GM23338 (cell line): ENCODE data around the gene MAP1B. TPM values are rescaled to one million over a fixed set of nuclear protein-coding genes. Genes with fewer than 3 reads are reported as not detected.

Experiments
- ATAC-seq: fragments of 200-7000 bp; cut with Tn5 transposase; 3 replicates; pipeline ENCODE4 v1.9.1; 2020
- DNase-seq: peaks from one replicate; pipeline ENCODE4 v3.0.0-alpha.2; 2015; ENCODE audit warnings: low spot score
- H2AFZ ChIP-seq: fragments of 200-600 bp; sonication (generic); 2 replicates; pipeline ENCODE4 v1.8.0; 2016; ENCODE audit warnings: antibody characterized with exemption, mild to moderate bottlenecking, moderate library complexity
- H3F3A ChIP-seq: fragments of 200-600 bp; sonication (generic); replicated peaks from 2 replicates; pipeline ENCODE4 v1.8.0; 2017; ENCODE audit warnings: antibody characterized with exemption, mixed run types, low read depth
- H3K27ac ChIP-seq: fragments of 200-600 bp; sonication (generic); 2 replicates; pipeline ENCODE4 v1.6.1; 2016; ENCODE audit warnings: low read depth
- H3K27me3 ChIP-seq: fragments of 200-600 bp; sonication (generic); 2 replicates; pipeline ENCODE4 v1.8.0; 2016; ENCODE audit warnings: mild to moderate bottlenecking, mixed run types, moderate library complexity; ENCODE audit not compliant: insufficient read depth
- H3K36me3 ChIP-seq: fragments of 200-600 bp; sonication (generic); 2 replicates; pipeline ENCODE4 v1.8.0; 2016; ENCODE audit warnings: mild to moderate bottlenecking; ENCODE audit not compliant: insufficient read depth
- H3K4me1 ChIP-seq: fragments of 200-600 bp; sonication (generic); 2 replicates; pipeline ENCODE4 v1.8.0; 2016; ENCODE audit warnings: mild to moderate bottlenecking, moderate library complexity; ENCODE audit not compliant: insufficient read depth
- H3K4me2 ChIP-seq: fragments of 200-600 bp; sonication (generic); 2 replicates; pipeline ENCODE4 v1.7.1; 2017; ENCODE audit warnings: mixed run types
- H3K4me3 ChIP-seq: fragments of 200-600 bp; sonication (generic); 2 replicates; pipeline ENCODE4 v1.6.1; 2016; ENCODE audit warnings: mixed run types
- H3K79me2 ChIP-seq: fragments of 200-600 bp; sonication (generic); replicated peaks from 2 replicates; pipeline ENCODE4 v1.8.0; 2017; ENCODE audit warnings: mild to moderate bottlenecking; ENCODE audit not compliant: insufficient read depth
- H3K9me2 ChIP-seq: fragments of 200-600 bp; sonication (generic); 2 replicates; pipeline ENCODE4 v1.8.0; 2017; ENCODE audit not compliant: insufficient read depth
- H4K20me1 ChIP-seq: fragments of 200-600 bp; sonication (generic); replicated peaks from 2 replicates; pipeline ENCODE4 v1.8.0; 2017; ENCODE audit warnings: mild to moderate bottlenecking; ENCODE audit not compliant: insufficient read depth
- H3K27ac Mint-ChIP-seq: 2 replicates; pipeline ENCODE4 v1.8.0; 2020; ENCODE audit warnings: inconsistent platforms, mild to moderate bottlenecking, moderate library complexity, mixed read lengths
- H3K27me3 Mint-ChIP-seq: 3 replicates; pipeline ENCODE4 v1.8.0; 2022; ENCODE audit warnings: low read depth, mild to moderate bottlenecking, moderate library complexity, mixed read lengths, inconsistent platforms; ENCODE audit not compliant: insufficient read depth, poor library complexity
- H3K36me3 Mint-ChIP-seq: 3 replicates; pipeline ENCODE4 v1.8.0; 2021; ENCODE audit warnings: low read depth, mild to moderate bottlenecking, inconsistent platforms, moderate library complexity, mixed read lengths
- H3K4me1 Mint-ChIP-seq: 3 replicates; pipeline ENCODE4 v1.8.0; 2020; ENCODE audit warnings: mild to moderate bottlenecking, inconsistent platforms, mixed read lengths
- H3K4me3 Mint-ChIP-seq: 3 replicates; pipeline ENCODE4 v1.8.0; 2021; ENCODE audit warnings: moderate library complexity, mild to moderate bottlenecking, inconsistent platforms, mixed read lengths
- H3K9me3 Mint-ChIP-seq: 3 replicates; pipeline ENCODE4 v1.8.0; 2020; ENCODE audit warnings: moderate library complexity, mild to moderate bottlenecking, inconsistent platforms, mixed read lengths
- CREB1 ChIP-seq: fragments of 250-450 bp; sonication (Bioruptor Pico); IDR thresholded peaks from 2 replicates; pipeline ENCODE4 v1.5.0; 2020; ENCODE audit warnings: low read depth, mild to moderate bottlenecking, moderate library complexity
- CTCF ChIP-seq, 2 experiments: fragments of 200-600 bp in 1 of 2; sonication (generic) in 1 of 2; conservative IDR thresholded peaks; 2 replicates each; pipeline versions ENCODE4 v1.5.1 to v1.6.1; 2016 to 2017; ENCODE audit warnings: antibody characterized with exemption in 2 of 2, low read depth in 2 of 2, mild to moderate bottlenecking in 2 of 2, moderate library complexity in 1 of 2
- ETS1 ChIP-seq: IDR thresholded peaks from 2 replicates; pipeline ENCODE4 v1.6.1; 2016; ENCODE audit warnings: antibody characterized with exemption
- EZH2phosphoT487 ChIP-seq: fragments of 200-600 bp; sonication (generic); IDR thresholded peaks from one replicate; pipeline ENCODE4 v1.8.1; 2018; ENCODE audit warnings: antibody characterized with exemption; ENCODE audit not compliant: unreplicated experiment
- JUNB ChIP-seq: IDR thresholded peaks from one replicate; pipeline ENCODE4 v1.6.1; 2016; ENCODE audit warnings: antibody characterized with exemption; ENCODE audit not compliant: unreplicated experiment
- POLR2AphosphoS5 ChIP-seq: IDR thresholded peaks from 2 replicates; pipeline ENCODE4 v1.6.1; 2016; ENCODE audit warnings: antibody characterized with exemption, low read depth
- ZNF462 ChIP-seq: fragments of 250-450 bp; sonication (Bioruptor Pico); IDR thresholded peaks from 2 replicates; pipeline ENCODE4 v1.5.0; 2020; ENCODE audit warnings: mild to moderate bottlenecking, moderate library complexity
- polyA plus RNA-seq: library from polyadenylated mRNA; unstranded; fragments of >200 nt; fragmentation: Nextera tagmentation; extraction: Ambion mirVana; gene quantifications from 2 replicates; pipeline ENCODE4 v1.2.1, GENCODE V29; 2016
- total RNA-seq: library from RNA; depleted of rRNA; stranded (reverse); fragments of >200 nt; shearing (Covaris generic); gene quantifications from 2 replicates; pipeline ENCODE4 v1.2.3, GENCODE V29; 2014

The MAP1B gene
- total and polyA plus RNA-seq, 2 experiments from 2014 or later: 148 to 263 TPM

- no peak for TF ChIP-seq ZNF462 (CRISPR knock-in tag)
These were observed 65.5 kb downstream of the MAP1B start (continued) for GRCh38 chr5:72172786-72173185.

GRCh38 chr5:72177538-72177937, 70.3 kb downstream of the MAP1B start:
- H3K36me3 Mint-ChIP-seq: peaks cover 8% of the 10 kb centered on the region; the same call in 1 of the 3 replicates
- no peaks in the 10 kb centered on the region for H3K27me3 Mint-ChIP-seq
- Histone ChIP-seq H2AFZ (no peak overlapping the region), H4K20me1 (peaks cover 5% of the 10 kb centered on the region; the same call in 1 of the 2 replicates), H3K79me2 (peaks cover 43% of the 10 kb centered on the region), H3K9me2 (peaks cover 3% of the 10 kb centered on the region; the same call in 1 of the 2 replicates), H3K27me3 (no peaks in the 10 kb centered on the region), H3K4me2 (no peak overlapping the region), H3K27ac (0 out of 2 replicates have a peak overlapping the region, but pooled peaks have one; percentile 59), H3K4me3 (no peak overlapping the region), H3K36me3 (no peaks in the 10 kb centered on the region), H3K4me1 (peaks cover 23% of the 10 kb centered on the region), H3F3A (no peaks in the 10 kb centered on the region)
- no peak overlapping the region for H3K4me3 Mint-ChIP-seq
- ATAC-seq (no peak), DNase-seq (no peak)
- no peak for TF ChIP-seq POLR2AphosphoS5
- no peak for TF ChIP-seq CTCF (conservative IDR thresholded peaks at IDR 0.05; ENCODE audit: low read depth in 2 of 2)
- no peak for TF ChIP-seq EZH2phosphoT487
- no peak for TF ChIP-seq ETS1
- TF ChIP-seq CREB1 (CRISPR knock-in tag): no peak
- TF ChIP-seq JUNB: no peak
- peaks cover 31% of the 10 kb centered on the region for H3K4me1 Mint-ChIP-seq
- H3K27ac Mint-ChIP-seq: no peak overlapping the region
- no peaks in the 10 kb centered on the region for H3K9me3 Mint-ChIP-seq
